Measurements from ENCODE around the gene EIF4A3. TPM values are rescaled to one million over a fixed set of nuclear protein-coding genes. Genes with fewer than 3 reads are reported as not detected.
"Not testable (repeated sequence)": the region's sequence is repeated elsewhere in the genome, so short reads cannot be mapped to it uniquely, and the experiment has no call there.

The EIF4A3 gene
- total RNA-seq, 2 experiments from 2014 or later: 178 to 183 TPM

- H3K36me3 Mint-ChIP-seq (ENCODE audit: low read depth): no peaks in the 10 kb centered on the region
- peaks cover 2% of the 10 kb centered on the region for H3K4me1 Mint-ChIP-seq (ENCODE audit: low read depth)
- intact Hi-C loops (cut with micrococcal nuclease): no loop called here
- peaks cover 3% of the 10 kb centered on the region for H3K27me3 Mint-ChIP-seq
- no peak for TF ChIP-seq CTCF (IDR thresholded peaks at IDR 0.05)
- ATAC-seq: no peak
- H3K27ac Mint-ChIP-seq: no peak overlapping the region
- no peak overlapping the region for H3K4me3 Mint-ChIP-seq
- CTCF ChIA-PET: no interaction called here
- no peak for DNase-seq
- H3K9me3 Mint-ChIP-seq: peaks cover 7% of the 10 kb centered on the region
- POLR2A ChIA-PET: no interaction called here
These were observed 11.9 kb upstream of the EIF4A3 start for GRCh38 chr17:80158846-80159245.

DNA sequence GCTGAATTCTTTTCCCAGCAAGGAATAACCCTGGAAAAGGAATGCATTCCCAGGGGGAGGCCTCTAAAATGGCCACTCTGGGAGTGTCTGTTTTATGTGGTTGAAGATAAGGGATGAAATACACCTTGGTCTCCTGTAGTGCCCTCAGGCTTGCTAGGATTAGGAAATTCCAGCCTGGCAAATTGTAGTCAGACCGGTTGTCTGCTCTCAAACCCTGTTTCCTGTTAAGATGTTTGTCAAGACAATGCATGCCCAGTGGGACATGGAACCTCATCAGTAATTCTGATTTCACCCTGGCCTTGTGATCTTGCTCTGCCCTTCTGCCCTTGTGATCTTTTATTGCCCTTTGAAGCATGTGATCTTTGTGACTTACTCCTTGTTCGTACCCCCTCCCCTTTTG, 8.7 kb upstream of the EIF4A3 start:
- POLR2A ChIA-PET; H3K27me3 Mint-ChIP-seq; H3K36me3 Mint-ChIP-seq (ENCODE audit: low read depth); DNase-seq; H3K4me3 Mint-ChIP-seq; H3K27ac Mint-ChIP-seq; ATAC-seq; intact Hi-C loops (cut with micrococcal nuclease): not testable (repeated sequence)
- peaks cover 10% of the 10 kb centered on the region for H3K4me1 Mint-ChIP-seq (ENCODE audit: low read depth)
- peaks cover 11% of the 10 kb centered on the region for H3K9me3 Mint-ChIP-seq
- CTCF ChIA-PET: interaction anchor here (0.9 kb wide), 1 partner anchor 54 kb away, joined by 4 read pairs; the partner anchor contains the start of gene GAA

DNA sequence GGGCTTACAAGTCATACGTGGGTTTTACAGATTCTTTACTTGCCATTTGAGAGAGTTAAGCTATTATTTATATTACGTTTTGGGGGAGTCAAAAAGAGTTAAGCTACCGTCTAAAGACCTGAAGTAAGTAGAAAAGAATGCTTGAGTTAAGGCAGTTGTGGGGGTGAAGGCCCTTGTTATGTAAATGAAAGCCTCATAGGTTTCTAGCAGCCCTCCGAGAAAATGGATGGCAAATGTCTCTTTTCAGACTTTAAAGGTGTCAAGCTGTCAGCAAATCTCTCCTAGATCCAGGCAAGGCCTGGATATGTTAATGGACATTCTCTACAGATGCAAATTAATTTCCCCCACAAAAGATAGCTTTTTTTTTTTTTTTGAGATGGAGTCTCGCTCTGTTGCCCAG, 7.2 kb upstream of the EIF4A3 start:
- no peak for TF ChIP-seq CTCF (IDR thresholded peaks at IDR 0.05)
- H3K36me3 Mint-ChIP-seq (ENCODE audit: low read depth): no peaks in the 10 kb centered on the region
- ATAC-seq (no peak), DNase-seq (no peak)
- peaks cover 11% of the 10 kb centered on the region for H3K9me3 Mint-ChIP-seq
- no peak overlapping the region for H3K4me3 Mint-ChIP-seq
- intact Hi-C loops (cut with micrococcal nuclease): no loop called here
- H3K4me1 Mint-ChIP-seq (ENCODE audit: low read depth): peaks cover 10% of the 10 kb centered on the region
- H3K27me3 Mint-ChIP-seq: no peaks in the 10 kb centered on the region
- CTCF ChIA-PET: interaction anchor here (0.6 to 1.0 kb wide), 2 partner anchors 41 to 53 kb away, joined by 3 read pairs; partner anchors contain the start of gene GAA
- no peak overlapping the region for H3K27ac Mint-ChIP-seq
- POLR2A ChIA-PET: no interaction called here

DNA sequence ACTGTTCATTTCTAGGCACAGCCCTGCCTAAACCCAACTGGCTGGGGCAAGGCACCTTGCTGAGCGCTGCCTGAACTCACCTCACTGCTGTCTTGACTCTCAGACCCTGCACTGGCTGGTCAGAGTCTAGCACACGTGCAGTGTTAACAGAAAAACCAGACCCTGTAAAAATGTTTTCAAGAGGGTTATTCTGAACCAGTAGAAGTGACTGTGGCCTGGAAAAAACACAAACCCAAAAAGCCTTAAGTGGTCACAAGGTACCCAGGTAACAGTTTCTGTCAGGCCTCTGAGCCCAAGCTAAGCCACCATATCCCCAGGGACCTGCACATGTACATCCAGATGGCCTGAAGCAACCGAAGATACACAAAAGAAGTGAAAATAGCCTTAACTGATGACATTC, 6.1 kb upstream of the EIF4A3 start:
- Mint-ChIP-seq H3K36me3 (ENCODE audit: low read depth) (no peaks in the 10 kb centered on the region), H3K27me3 (no peaks in the 10 kb centered on the region), H3K9me3 (peaks cover 11% of the 10 kb centered on the region), H3K27ac (no peak overlapping the region), H3K4me3 (no peak overlapping the region), H3K4me1 (ENCODE audit: low read depth) (peaks cover 13% of the 10 kb centered on the region)
- no peak for DNase-seq
- ChIA-PET CTCF (no interaction called here), POLR2A (no interaction called here)
- ATAC-seq: no peak
- TF ChIP-seq CTCF (IDR thresholded peaks at IDR 0.05): no peak
- intact Hi-C loops (cut with micrococcal nuclease): no loop called here

DNA sequence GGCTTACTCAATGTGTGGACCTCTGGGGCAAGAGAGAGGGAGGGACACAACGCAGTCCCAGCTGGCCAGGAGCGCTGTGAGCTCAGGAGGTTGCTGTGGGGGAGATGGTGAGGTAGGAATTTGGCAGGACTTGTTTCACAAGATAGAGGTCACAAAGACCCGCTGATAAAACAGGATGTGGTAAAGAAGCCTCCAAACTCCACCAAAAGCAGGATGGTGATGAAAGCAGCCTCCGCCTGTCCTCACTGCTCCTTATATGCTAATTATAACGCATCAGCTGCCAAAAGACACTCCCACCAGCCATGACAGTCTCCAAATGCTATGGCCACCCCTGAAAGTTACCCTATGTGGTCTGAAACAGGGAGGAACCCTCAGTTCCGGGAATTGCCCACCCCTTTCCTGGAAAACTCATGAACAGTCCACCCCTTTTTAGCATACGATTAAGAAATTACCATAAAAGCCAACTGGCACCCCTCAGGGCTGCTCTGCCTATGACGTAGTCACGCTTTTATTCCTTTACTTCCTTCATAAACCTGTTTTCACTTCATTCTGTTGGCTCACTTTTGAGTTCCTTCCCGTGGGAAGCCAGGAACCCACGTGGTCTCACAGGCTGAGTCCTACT, 5.3 kb upstream of the EIF4A3 start:
- ChIA-PET POLR2A (no interaction called here), CTCF (interaction anchor here (1.5 kb wide), 1 partner anchor 44 kb away, joined by 3 read pairs; no protein-coding TSS in a partner anchor)
- DNase-seq (peak; percentile 49), ATAC-seq (peak; percentile 52)
- no peak overlapping the region for H3K4me3 Mint-ChIP-seq
- H3K27ac Mint-ChIP-seq: no peak overlapping the region
- H3K27me3 Mint-ChIP-seq: no peaks in the 10 kb centered on the region
- H3K4me1 Mint-ChIP-seq (ENCODE audit: low read depth): peaks cover 13% of the 10 kb centered on the region
- peaks cover under 1% of the 10 kb centered on the region for H3K36me3 Mint-ChIP-seq (ENCODE audit: low read depth)
- peaks cover 11% of the 10 kb centered on the region for H3K9me3 Mint-ChIP-seq
- TF ChIP-seq CTCF (IDR thresholded peaks at IDR 0.05): no peak
- intact Hi-C loops (cut with micrococcal nuclease): no loop called here
